Smooth muscle cell (in vitro differentiated cells): Measurements from ENCODE around the gene POMC. TPM values are rescaled to one million over a fixed set of nuclear protein-coding genes. Genes with fewer than 3 reads are reported as not detected.
A peak's percentile ranks its signal among the peaks of the same experiment; 100 is the strongest.

Experiments used
- DNase-seq: peaks from one replicate; lab custom pipeline; 2025; ENCODE audit not compliant: unreplicated experiment; lab: John Stamatoyannopoulos, UW
- H2AFZ ChIP-seq: fragments of 200-600 bp; sonication (generic); 2 replicates; pipeline ENCODE4 v1.6.0; 2016; ENCODE audit warnings: antibody characterized with exemption, low read depth, mild to moderate bottlenecking
- H3F3A ChIP-seq: fragments of 200-600 bp; sonication (generic); 2 replicates; pipeline ENCODE4 v1.6.0; 2017; ENCODE audit warnings: antibody characterized with exemption, low read depth
- H3K27ac ChIP-seq: fragments of 200-600 bp; sonication (generic); 2 replicates; pipeline ENCODE4 v1.5.1; 2016; ENCODE audit warnings: low read depth, mild to moderate bottlenecking
- H3K27me3 ChIP-seq: fragments of 200-600 bp; sonication (generic); 2 replicates; pipeline ENCODE4 v1.6.1; 2016; ENCODE audit warnings: low read depth, mild to moderate bottlenecking
- H3K36me3 ChIP-seq: fragments of 200-600 bp; sonication (generic); 2 replicates; pipeline ENCODE4 v1.5.1; 2016; ENCODE audit warnings: low read depth
- H3K4me1 ChIP-seq: fragments of 200-600 bp; sonication (generic); 2 replicates; pipeline ENCODE4 v1.5.1; 2016; ENCODE audit warnings: low read depth
- H3K4me2 ChIP-seq: fragments of 200-600 bp; sonication (generic); 2 replicates; pipeline ENCODE4 v1.6.0; 2016; ENCODE audit warnings: mild to moderate bottlenecking
- H3K4me3 ChIP-seq: fragments of 200-600 bp; sonication (generic); 2 replicates; pipeline ENCODE4 v1.5.1; 2016; ENCODE audit warnings: mild to moderate bottlenecking
- H3K79me2 ChIP-seq: fragments of 200-600 bp; sonication (generic); 2 replicates; pipeline ENCODE4 v1.6.0; 2016; ENCODE audit warnings: low read depth, mild to moderate bottlenecking
- H3K9ac ChIP-seq: fragments of 200-600 bp; sonication (generic); 2 replicates; pipeline ENCODE4 v1.6.0; 2016; ENCODE audit warnings: low read depth
- H3K9me3 ChIP-seq: fragments of 200-600 bp; sonication (generic); replicated peaks from 2 replicates; pipeline ENCODE4 v1.5.1; 2016; ENCODE audit warnings: low read depth
- H4K20me1 ChIP-seq: fragments of 200-600 bp; sonication (generic); 2 replicates; pipeline ENCODE4 v1.6.0; 2016; ENCODE audit warnings: low read depth
- CTCF ChIP-seq: fragments of 200-600 bp; sonication (generic); IDR thresholded peaks from 2 replicates; pipeline ENCODE4 v1.5.1; 2017; ENCODE audit warnings: borderline replicate concordance, mild to moderate bottlenecking, antibody characterized with exemption; ENCODE audit not compliant: insufficient read depth, poor library complexity, severe bottlenecking
- WGBS: methylation state at CpG from one replicate; pipeline ENCODE4 v1.1.7; 2016; ENCODE audit warnings: low lambda C conversion rate; 5-methylcytosine and 5-hydroxymethylcytosine counted together
- polyA plus RNA-seq: library from polyadenylated mRNA; unstranded; fragments of >200 nt; fragmentation: Nextera tagmentation; extraction: Ambion mirVana; gene quantifications from 2 replicates; pipeline ENCODE4 v1.2.1, GENCODE V29; 2016
- total RNA-seq: library from RNA; depleted of rRNA; stranded (reverse); fragments of >200 nt; gene quantifications from 2 replicates; pipeline ENCODE4 v1.2.3, GENCODE V29; 2014

POMC gene
- total and polyA plus RNA-seq, 2 experiments from 2014 or later = not detected

DNA sequence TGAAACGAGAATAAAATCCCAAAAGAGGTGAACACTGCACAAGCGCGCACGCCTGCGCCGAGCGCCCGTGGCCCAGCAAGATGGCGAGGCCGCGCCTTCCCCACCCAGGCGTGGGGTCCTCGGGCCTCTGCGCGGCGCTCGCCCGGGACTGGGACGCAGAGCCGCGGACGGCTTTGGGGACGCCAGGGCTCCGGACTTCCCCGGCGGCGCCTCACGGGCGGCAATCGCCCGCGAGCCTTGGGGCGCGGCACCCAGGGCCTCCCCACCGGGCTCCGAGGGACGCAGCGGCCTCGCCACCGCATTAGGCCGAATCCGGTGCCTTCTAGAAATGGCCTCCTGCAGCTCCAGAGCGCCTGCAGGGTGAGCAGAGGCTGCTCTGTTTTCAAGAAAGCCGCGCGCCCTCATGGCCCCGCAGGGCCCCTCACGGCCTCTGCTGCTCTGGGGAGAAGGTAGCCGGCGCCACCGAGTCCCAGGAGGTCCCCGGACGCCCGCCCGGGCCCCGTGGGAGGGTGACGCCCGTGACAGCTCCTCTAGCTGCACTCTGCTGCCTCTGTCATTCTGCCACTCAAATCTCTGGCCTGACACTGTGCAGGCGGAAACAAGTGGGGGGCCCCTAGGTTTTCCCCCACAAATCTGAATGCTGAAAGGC lies 35.9 kb upstream of the POMC start:
- 63% methylated on average over 53 of the region's 59 CpGs for WGBS
- Histone ChIP-seq H3K79me2 (no peaks in the 10 kb centered on the region), H3K4me3 (peak overlapping the region; percentile 30), H3K9me3 (no peaks in the 10 kb centered on the region), H2AFZ (peak overlapping the region; percentile 58), H3K4me1 (no peaks in the 10 kb centered on the region), H3K9ac (no peak overlapping the region), H4K20me1 (no peaks in the 10 kb centered on the region), H3K4me2 (peak overlapping the region; percentile 69), H3K27ac (no peak overlapping the region), H3F3A (no peaks in the 10 kb centered on the region), H3K36me3 (no peaks in the 10 kb centered on the region), H3K27me3 (no peaks in the 10 kb centered on the region)
- no peak for DNase-seq
- no peak for TF ChIP-seq CTCF

GRCh38 chr2:25202275-25202674 lies 33.9 kb upstream of the POMC start:
- no peak overlapping the region for H3K9ac ChIP-seq
- no peak overlapping the region for H2AFZ ChIP-seq
- H3K4me3 ChIP-seq = no peak overlapping the region
- H3K4me1 ChIP-seq = no peaks in the 10 kb centered on the region
- WGBS = 93% methylated on average over 11 of the region's 11 CpGs
- no peak overlapping the region for H3K27ac ChIP-seq
- no peaks in the 10 kb centered on the region for H3K9me3 ChIP-seq
- DNase-seq = no peak
- H3F3A ChIP-seq = no peaks in the 10 kb centered on the region
- no peak overlapping the region for H3K4me2 ChIP-seq
- H3K79me2 ChIP-seq = no peaks in the 10 kb centered on the region
- H3K36me3 ChIP-seq = no peaks in the 10 kb centered on the region
- no peak for TF ChIP-seq CTCF
- no peaks in the 10 kb centered on the region for H3K27me3 ChIP-seq
- H4K20me1 ChIP-seq = no peaks in the 10 kb centered on the region

DNA sequence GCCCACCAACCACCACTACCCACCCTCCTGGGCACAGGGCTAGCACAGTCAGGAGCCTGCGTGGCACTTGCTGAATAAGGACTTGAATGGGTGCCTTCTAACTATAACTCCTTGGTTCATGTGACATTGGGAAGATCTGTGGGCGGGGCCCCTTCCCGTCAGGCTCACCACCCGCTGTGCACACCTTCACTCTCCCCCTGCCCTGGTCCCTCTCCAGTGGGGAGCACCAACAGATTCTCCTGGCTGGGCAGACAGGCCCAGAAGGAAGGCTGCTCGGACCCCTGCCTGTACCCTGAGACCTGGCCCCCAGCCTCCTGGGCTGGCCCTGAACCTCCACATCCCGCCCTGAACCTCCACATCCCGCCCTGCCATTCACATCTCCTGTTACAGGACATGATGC lies 33.4 kb upstream of the POMC start:
- no peak overlapping the region for H2AFZ ChIP-seq
- H3K79me2 ChIP-seq = no peaks in the 10 kb centered on the region
- no peaks in the 10 kb centered on the region for H3F3A ChIP-seq
- H4K20me1 ChIP-seq = no peaks in the 10 kb centered on the region
- H3K27ac ChIP-seq = no peak overlapping the region
- no peak for TF ChIP-seq CTCF
- no peaks in the 10 kb centered on the region for H3K9me3 ChIP-seq
- H3K36me3 ChIP-seq = no peaks in the 10 kb centered on the region
- DNase-seq = no peak
- 96% methylated on average over 5 of the region's 7 CpGs for WGBS
- H3K4me3 ChIP-seq = no peak overlapping the region
- H3K9ac ChIP-seq = no peak overlapping the region
- no peak overlapping the region for H3K4me2 ChIP-seq
- no peaks in the 10 kb centered on the region for H3K4me1 ChIP-seq
- H3K27me3 ChIP-seq = no peaks in the 10 kb centered on the region

- no peak overlapping the region for H2AFZ ChIP-seq
- H4K20me1 ChIP-seq = no peaks in the 10 kb centered on the region
- no peaks in the 10 kb centered on the region for H3K4me1 ChIP-seq
- WGBS = 80% methylated on average over 6 of the region's 6 CpGs
- TF ChIP-seq CTCF = peak; percentile 19
- H3K4me3 ChIP-seq = no peak overlapping the region
- H3K9me3 ChIP-seq = no peaks in the 10 kb centered on the region
- H3K9ac ChIP-seq = no peak overlapping the region
- no peaks in the 10 kb centered on the region for H3K27me3 ChIP-seq
- no peaks in the 10 kb centered on the region for H3K36me3 ChIP-seq
- H3F3A ChIP-seq = no peaks in the 10 kb centered on the region
- H3K79me2 ChIP-seq = no peaks in the 10 kb centered on the region
- no peak overlapping the region for H3K27ac ChIP-seq
- no peak for DNase-seq
- H3K4me2 ChIP-seq = no peak overlapping the region
Measured at GRCh38 chr2:25201265-25201664, 32.9 kb upstream of the POMC start.
